CD14-positive monocyte (primary cell): ENCODE measurements around the gene GTF2H1. TPM values are rescaled to one million over a fixed set of nuclear protein-coding genes. Genes with fewer than 3 reads are reported as not detected.

ENCODE experiments used
- DNase-seq, 3 donors: peaks; one replicate each; pipeline ENCODE4 v3.0.0-alpha.2; 2011 to 2022
- H2AFZ ChIP-seq: 2 replicates; pipeline ENCODE4 v1.6.0; 2012; ENCODE audit warnings: mild to moderate bottlenecking, low read depth, low read length, inconsistent platforms; ENCODE audit not compliant: insufficient read depth, poor library complexity, severe bottlenecking
- H3K27ac ChIP-seq, 2 donors: 1 replicate in 1 of 2; 2 replicates in 1 of 2; pipeline ENCODE4 v1.5.1; 2012 to 2013; ENCODE audit warnings: low read length in 2 of 2, control low read depth in 1 of 2, inconsistent platforms in 1 of 2, low read depth in 1 of 2, mild to moderate bottlenecking in 1 of 2
- H3K27me3 ChIP-seq, 2 donors: one replicate each; pipeline versions ENCODE4 v1.6.0 to v1.6.1; 2011 to 2013; ENCODE audit warnings: low read length in 2 of 2; ENCODE audit not compliant: control insufficient read depth in 2 of 2, insufficient read depth in 2 of 2
- H3K36me3 ChIP-seq, 2 donors: replicated peaks in 1 of 2; 1 replicate in 1 of 2; 2 replicates in 1 of 2; pipeline versions ENCODE4 v1.5.1 to v1.6.1; 2012 to 2013; ENCODE audit warnings: low read length in 2 of 2, control low read depth in 1 of 2, inconsistent platforms in 1 of 2, mild to moderate bottlenecking in 1 of 2; ENCODE audit not compliant: insufficient read depth in 2 of 2, control insufficient read depth in 1 of 2
- H3K4me1 ChIP-seq, 2 donors: 1 replicate in 1 of 2; 2 replicates in 1 of 2; pipeline versions ENCODE4 v1.5.1 to v1.6.1; 2012 to 2013; ENCODE audit warnings: low read length in 2 of 2, control low read depth in 1 of 2, inconsistent platforms in 1 of 2, mild to moderate bottlenecking in 1 of 2, moderate library complexity in 1 of 2; ENCODE audit not compliant: insufficient read depth in 2 of 2, control insufficient read depth in 1 of 2
- H3K4me2 ChIP-seq: replicated peaks from 2 replicates; pipeline ENCODE3; 2012; ENCODE audit warnings: low read length, moderate library complexity, mild to moderate bottlenecking; ENCODE audit not compliant: poor library complexity, severe bottlenecking; ENCODE audit errors: extremely low read depth
- H3K4me3 ChIP-seq, 3 experiments: fragments of 200-600 bp in 1 of 3; sonication (generic) in 1 of 3; replicated peaks in 1 of 3; 1 replicate in 2 of 3; 2 replicates in 1 of 3; pipeline ENCODE4 v1.5.1; 2011 to 2013; ENCODE audit warnings: low read length in 3 of 3, mild to moderate bottlenecking in 3 of 3, control low read depth in 2 of 3, low read depth in 2 of 3, inconsistent platforms in 1 of 3, moderate library complexity in 1 of 3
- H3K79me2 ChIP-seq: 2 replicates; pipeline ENCODE4 v1.6.0; 2012; ENCODE audit warnings: mild to moderate bottlenecking, control low read depth, inconsistent platforms, low read length, moderate library complexity; ENCODE audit not compliant: insufficient read depth
- H3K9ac ChIP-seq: 2 replicates; pipeline ENCODE4 v1.6.0; 2017; ENCODE audit warnings: low read length, mild to moderate bottlenecking; ENCODE audit not compliant: insufficient read depth, poor library complexity, severe bottlenecking
- H3K9me3 ChIP-seq, 2 donors: replicated peaks in 1 of 2; 1 replicate in 1 of 2; 2 replicates in 1 of 2; pipeline versions ENCODE4 v1.5.1 to v1.6.1; 2012 to 2013; ENCODE audit warnings: low read length in 2 of 2, control low read depth in 1 of 2; ENCODE audit not compliant: control insufficient read depth in 1 of 2, insufficient read depth in 1 of 2
- H4K20me1 ChIP-seq: 2 replicates; pipeline ENCODE4 v1.6.0; 2012; ENCODE audit warnings: mild to moderate bottlenecking, low read length, control low read depth, moderate library complexity; ENCODE audit not compliant: insufficient read depth
- H3K27ac Mint-ChIP-seq, 7 donors: one replicate each; pipeline ENCODE4 v1.8.0; 2020; ENCODE audit warnings: mild to moderate bottlenecking in 7 of 7, mixed read lengths in 7 of 7, moderate library complexity in 6 of 7, inconsistent platforms in 2 of 7
- H3K27me3 Mint-ChIP-seq, 3 donors: one replicate each; pipeline ENCODE4 v1.8.0; 2021 to 2022; ENCODE audit warnings: low read depth in 3 of 3, mild to moderate bottlenecking in 3 of 3, mixed read lengths in 3 of 3, moderate library complexity in 3 of 3, inconsistent platforms in 1 of 3
- H3K36me3 Mint-ChIP-seq, 2 donors: one replicate each; pipeline ENCODE4 v1.8.0; 2020; ENCODE audit warnings: mixed read lengths in 2 of 2, inconsistent platforms in 1 of 2, mild to moderate bottlenecking in 1 of 2
- H3K4me1 Mint-ChIP-seq: one replicate; pipeline ENCODE4 v1.8.0; 2020; ENCODE audit warnings: mild to moderate bottlenecking, mixed read lengths
- H3K4me3 Mint-ChIP-seq, 2 donors: one replicate each; pipeline ENCODE4 v1.8.0; 2020; ENCODE audit warnings: mild to moderate bottlenecking in 2 of 2, mixed read lengths in 2 of 2, moderate library complexity in 1 of 2
- H3K9me3 Mint-ChIP-seq, 7 donors: one replicate each; pipeline ENCODE4 v1.8.0; 2020 to 2022; ENCODE audit warnings: mixed read lengths in 7 of 7, mild to moderate bottlenecking in 6 of 7, moderate library complexity in 6 of 7, inconsistent platforms in 2 of 7
- WGBS: methylation state at CpG from one replicate; pipeline ENCODE4 v1.1.5; 2013; ENCODE audit warnings: missing lambda C conversion rate; ENCODE audit not compliant: insufficient coverage; 5-methylcytosine and 5-hydroxymethylcytosine counted together
- intact Hi-C, 2 donors: fragments of 100-400 bp; cut with micrococcal nuclease; formaldehyde crosslinking; loops; one replicate each; pipeline versions ENCODE4 v1.15.0 to v1.15.1; 2023
- polyA plus RNA-seq, 3 donors: library from polyadenylated mRNA; depleted of rRNA in 1 of 3; unstranded in 2 of 3; stranded (reverse) in 1 of 3; fragments of 300-500 nt in 2 of 3; fragments of >200 nt in 1 of 3; fragmentation: Illumina TruSeq in 2 of 3; gene quantifications; 1 replicate in 2 of 3; 2 replicates in 1 of 3; pipeline ENCODE4 v1.2.3, GENCODE V29; 2012 to 2021
- TF ChIP-seq, protein P1 (sequence below): fragments of 200-600 bp; IDR thresholded peaks from one replicate; pipeline ENCODE4 v1.8.0; 2022; ENCODE audit warnings: antibody characterized with exemption, mild to moderate bottlenecking

GTF2H1 gene
- polyA plus RNA-seq, 3 donors, result 23.0 to 26.6 (median 26.2) TPM

DNA sequence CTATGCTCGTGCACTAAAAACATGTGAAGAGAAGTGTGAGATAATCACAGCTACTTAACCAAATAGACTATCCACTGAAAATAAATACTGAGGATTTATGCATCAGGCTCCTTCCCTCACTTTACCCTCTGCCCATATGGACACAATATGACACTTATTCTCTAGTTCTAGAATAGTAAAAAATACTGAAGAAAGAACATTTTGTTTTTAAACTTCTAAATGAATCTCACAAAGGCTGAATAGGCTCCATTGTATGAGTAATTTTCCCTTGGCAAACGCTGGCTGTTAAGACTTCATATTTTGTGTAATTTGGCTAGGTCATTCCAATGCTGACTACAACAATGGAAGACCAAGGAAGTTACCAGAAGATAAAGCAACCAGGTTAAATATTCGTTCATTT, 10.4 kb upstream of the GTF2H1 start:
- H3K36me3 ChIP-seq, result peaks cover 43 to 57% of the 10 kb centered on the region in 2 donors

DNA sequence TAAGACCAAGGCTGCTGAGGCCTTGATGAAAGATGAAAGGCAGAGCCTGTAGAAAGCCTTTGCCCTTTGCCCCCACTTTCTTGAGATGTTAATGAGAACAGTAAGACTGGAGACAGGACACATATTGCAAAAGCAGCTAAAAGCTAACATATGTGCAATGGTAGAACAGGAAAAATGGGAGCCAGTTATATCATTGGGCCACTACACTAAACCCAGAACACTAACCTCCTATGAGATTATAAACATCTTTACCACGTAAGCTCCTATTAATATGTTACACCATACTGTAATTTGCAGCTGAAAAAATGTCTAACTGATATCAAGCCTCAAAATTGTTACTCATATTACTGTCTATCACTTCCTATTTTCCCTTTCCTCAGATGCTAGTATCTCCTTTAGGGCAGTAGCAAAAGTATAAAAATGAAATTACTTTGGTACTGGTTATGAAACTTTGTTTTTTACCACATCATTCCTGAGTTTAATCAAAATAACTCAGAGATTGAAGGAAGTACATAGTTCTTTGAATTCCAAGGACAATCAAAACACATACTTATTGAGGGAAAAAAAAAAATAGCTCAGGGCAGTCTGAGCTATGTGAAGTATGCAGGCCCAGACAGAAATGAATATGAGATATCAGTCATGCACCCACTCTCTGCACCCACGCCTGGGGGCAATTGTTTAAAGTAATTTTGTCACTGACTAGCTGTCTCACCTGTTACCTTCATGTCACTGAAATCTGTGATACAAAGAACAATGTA, 9.5 kb upstream of the GTF2H1 start:
- Histone ChIP-seq H3K27ac (peak overlapping the region in 1 of 2 donors; percentile 74), H3K27me3 (no peaks in the 10 kb centered on the region), H3K9ac (no peak overlapping the region), H2AFZ (no peak overlapping the region), H3K36me3 (peaks cover 38 to 56% of the 10 kb centered on the region in 2 donors), H4K20me1 (no peaks in the 10 kb centered on the region), H3K4me3 (no peak overlapping the region), H3K79me2 (peaks cover 59% of the 10 kb centered on the region), H3K4me1 (peaks cover 21 to 48% of the 10 kb centered on the region in 2 donors), H3K9me3 (no peaks in the 10 kb centered on the region), H3K4me2 (no peak overlapping the region)
- Mint-ChIP-seq H3K27ac (peak overlapping the region in 6 of 7 donors; percentile 41 to 80 (median 63)), H3K4me3 (no peak overlapping the region), H3K27me3 (no peaks in the 10 kb centered on the region), H3K9me3 (peaks cover 0 to 4% (median 0%) of the 10 kb centered on the region in 7 donors), H3K4me1 (peaks cover 36% of the 10 kb centered on the region), H3K36me3 (peaks cover 44 to 61% of the 10 kb centered on the region in 2 donors)
- intact Hi-C loops, result no loop called here
- 100% methylated on average over 1 of the region's 2 CpGs for WGBS
- peak in 2 of 3 donors; percentile 12 to 23 for DNase-seq
- TF ChIP-seq, protein P1, sequence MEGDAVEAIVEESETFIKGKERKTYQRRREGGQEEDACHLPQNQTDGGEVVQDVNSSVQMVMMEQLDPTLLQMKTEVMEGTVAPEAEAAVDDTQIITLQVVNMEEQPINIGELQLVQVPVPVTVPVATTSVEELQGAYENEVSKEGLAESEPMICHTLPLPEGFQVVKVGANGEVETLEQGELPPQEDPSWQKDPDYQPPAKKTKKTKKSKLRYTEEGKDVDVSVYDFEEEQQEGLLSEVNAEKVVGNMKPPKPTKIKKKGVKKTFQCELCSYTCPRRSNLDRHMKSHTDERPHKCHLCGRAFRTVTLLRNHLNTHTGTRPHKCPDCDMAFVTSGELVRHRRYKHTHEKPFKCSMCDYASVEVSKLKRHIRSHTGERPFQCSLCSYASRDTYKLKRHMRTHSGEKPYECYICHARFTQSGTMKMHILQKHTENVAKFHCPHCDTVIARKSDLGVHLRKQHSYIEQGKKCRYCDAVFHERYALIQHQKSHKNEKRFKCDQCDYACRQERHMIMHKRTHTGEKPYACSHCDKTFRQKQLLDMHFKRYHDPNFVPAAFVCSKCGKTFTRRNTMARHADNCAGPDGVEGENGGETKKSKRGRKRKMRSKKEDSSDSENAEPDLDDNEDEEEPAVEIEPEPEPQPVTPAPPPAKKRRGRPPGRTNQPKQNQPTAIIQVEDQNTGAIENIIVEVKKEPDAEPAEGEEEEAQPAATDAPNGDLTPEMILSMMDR, result no peak

More for the DNA sequence above, 10.4 kb upstream of the GTF2H1 start:
- intact Hi-C loops, result no loop called here
- peaks cover 36% of the 10 kb centered on the region for H3K4me1 Mint-ChIP-seq
- H3K79me2 ChIP-seq, result peaks cover 51% of the 10 kb centered on the region
- WGBS, result 80% methylated on average over 1 of the region's 3 CpGs
- no peaks in the 10 kb centered on the region for H3K9me3 Mint-ChIP-seq
- no peak overlapping the region for H2AFZ ChIP-seq
- no peaks in the 10 kb centered on the region for H4K20me1 ChIP-seq
- no peak overlapping the region for H3K4me2 ChIP-seq
- H3K27me3 ChIP-seq, result no peaks in the 10 kb centered on the region
- DNase-seq, result no peak
- H3K4me3 ChIP-seq, result no peak overlapping the region
- TF ChIP-seq, protein P1, result no peak
- no peaks in the 10 kb centered on the region for H3K27me3 Mint-ChIP-seq
- no peak overlapping the region for H3K9ac ChIP-seq
- H3K4me1 ChIP-seq, result peaks cover 21 to 48% of the 10 kb centered on the region in 2 donors
- H3K27ac ChIP-seq, result peak overlapping the region in 1 of 2 donors; percentile 74
- no peaks in the 10 kb centered on the region for H3K9me3 ChIP-seq
- peak overlapping the region in 5 of 7 donors; percentile 38 to 86 (median 65) for H3K27ac Mint-ChIP-seq
- no peak overlapping the region for H3K4me3 Mint-ChIP-seq
- H3K36me3 Mint-ChIP-seq, result peaks cover 40 to 60% of the 10 kb centered on the region in 2 donors
